ENCODE results near the gene TBR1.

Gene TBR1

DNA sequence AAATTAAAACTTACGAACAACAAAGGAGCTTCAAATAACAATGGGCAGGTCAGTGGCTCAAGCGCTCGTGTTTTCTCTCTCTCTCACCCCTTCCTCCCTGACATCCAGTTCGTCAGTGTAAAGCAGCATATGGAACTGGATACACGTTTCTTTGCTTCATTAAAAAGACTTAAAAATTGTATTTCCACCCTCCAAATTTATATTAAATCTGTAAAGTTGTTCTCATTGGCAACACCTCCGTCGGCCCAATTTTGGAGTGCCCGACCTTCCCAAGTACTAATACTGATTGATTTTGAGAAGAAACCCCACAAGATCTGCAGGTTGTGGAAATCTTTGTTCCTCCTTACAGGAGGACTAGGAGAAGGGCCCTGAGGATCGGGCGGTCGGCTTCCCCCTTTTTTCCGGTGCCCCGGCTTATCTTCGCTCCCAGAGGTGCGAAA is 2.2 kb downstream of the TBR1 start:
- H3K4me3 ChIP-seq (ENCODE audit: low read length), result no peak overlapping the region
- TF ChIP-seq, protein P1, sequence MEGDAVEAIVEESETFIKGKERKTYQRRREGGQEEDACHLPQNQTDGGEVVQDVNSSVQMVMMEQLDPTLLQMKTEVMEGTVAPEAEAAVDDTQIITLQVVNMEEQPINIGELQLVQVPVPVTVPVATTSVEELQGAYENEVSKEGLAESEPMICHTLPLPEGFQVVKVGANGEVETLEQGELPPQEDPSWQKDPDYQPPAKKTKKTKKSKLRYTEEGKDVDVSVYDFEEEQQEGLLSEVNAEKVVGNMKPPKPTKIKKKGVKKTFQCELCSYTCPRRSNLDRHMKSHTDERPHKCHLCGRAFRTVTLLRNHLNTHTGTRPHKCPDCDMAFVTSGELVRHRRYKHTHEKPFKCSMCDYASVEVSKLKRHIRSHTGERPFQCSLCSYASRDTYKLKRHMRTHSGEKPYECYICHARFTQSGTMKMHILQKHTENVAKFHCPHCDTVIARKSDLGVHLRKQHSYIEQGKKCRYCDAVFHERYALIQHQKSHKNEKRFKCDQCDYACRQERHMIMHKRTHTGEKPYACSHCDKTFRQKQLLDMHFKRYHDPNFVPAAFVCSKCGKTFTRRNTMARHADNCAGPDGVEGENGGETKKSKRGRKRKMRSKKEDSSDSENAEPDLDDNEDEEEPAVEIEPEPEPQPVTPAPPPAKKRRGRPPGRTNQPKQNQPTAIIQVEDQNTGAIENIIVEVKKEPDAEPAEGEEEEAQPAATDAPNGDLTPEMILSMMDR (IDR thresholded peaks at IDR 0.05; ENCODE audit: insufficient read depth, low read depth, low read length, missing control alignments), result no peak
- DNase-seq (ENCODE audit: low read depth), result no peak

DNA sequence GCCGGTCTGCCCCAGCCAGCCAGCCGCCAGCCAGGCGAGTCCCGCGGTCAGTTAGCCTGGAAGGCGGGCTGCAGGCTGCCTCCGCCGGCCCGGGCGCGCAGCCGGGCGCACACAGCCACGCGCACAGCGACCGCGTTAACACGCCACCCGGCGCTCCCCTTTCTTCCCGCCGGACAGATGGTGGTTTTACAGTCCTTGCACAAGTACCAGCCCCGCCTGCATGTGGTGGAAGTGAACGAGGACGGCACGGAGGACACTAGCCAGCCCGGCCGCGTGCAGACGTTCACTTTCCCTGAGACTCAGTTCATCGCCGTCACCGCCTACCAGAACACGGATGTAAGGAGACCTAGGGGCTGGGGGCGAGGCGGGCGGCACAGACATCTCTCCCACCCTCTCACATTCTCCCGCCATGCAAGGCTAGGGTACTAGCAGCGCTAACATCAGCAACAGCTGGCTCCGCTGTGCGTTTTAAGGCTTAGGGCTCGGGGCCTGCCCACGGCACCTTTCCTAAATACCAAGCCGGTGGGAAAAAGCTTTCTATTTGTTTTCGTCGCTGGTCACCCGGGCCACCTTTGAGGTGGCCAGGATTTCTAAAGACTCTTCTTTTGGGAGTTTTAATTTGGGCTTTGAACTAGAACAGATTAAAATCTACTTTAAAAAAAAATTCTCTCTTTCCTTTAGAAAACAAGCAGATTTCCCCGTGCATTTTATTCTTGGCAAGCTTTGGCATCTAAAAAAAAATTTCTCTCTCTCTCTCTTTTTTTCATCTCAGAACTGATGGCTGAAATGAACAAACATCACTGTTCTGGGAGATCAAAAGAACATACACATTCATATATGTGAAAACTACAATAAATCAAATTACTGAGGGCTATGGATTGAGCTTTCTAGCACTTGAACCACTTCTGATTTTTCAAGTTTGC is 2.9 kb downstream of the TBR1 start:
- DNase-seq (ENCODE audit: low read depth), result no peak
- TF ChIP-seq, protein P1 (IDR thresholded peaks at IDR 0.05; ENCODE audit: insufficient read depth, low read depth, low read length, missing control alignments), result no peak
- H3K4me3 ChIP-seq (ENCODE audit: low read length), result no peak overlapping the region

DNA sequence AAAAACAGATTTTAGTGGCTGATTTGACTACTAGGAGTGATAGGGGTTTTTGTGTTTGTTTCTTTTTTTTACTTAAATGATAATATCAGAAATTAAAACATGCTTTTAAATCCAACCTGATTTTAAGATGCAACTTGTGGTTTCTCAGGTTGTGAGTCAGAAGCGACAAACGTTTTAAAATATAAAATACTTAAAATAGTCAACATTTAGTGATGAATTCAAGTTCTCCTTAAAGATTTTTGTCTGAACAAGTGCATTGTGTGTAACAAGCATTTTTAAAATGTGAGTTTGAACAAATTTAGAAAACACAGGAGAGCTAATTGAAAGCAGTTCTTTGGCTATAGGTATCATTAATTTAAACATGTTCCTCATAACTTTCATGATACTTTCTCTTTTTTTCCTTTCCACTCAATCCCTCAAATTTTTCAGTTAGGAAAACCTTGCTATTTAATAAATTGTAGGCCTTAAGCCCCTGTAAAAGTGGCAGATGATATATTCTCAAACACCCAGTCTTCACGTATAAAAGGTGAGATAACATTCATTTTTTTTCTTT is 3.6 kb downstream of the TBR1 start:
- TF ChIP-seq, protein P1 (IDR thresholded peaks at IDR 0.05; ENCODE audit: insufficient read depth, low read depth, low read length, missing control alignments), result no peak
- no peak for DNase-seq (ENCODE audit: low read depth)
- no peak overlapping the region for H3K4me3 ChIP-seq (ENCODE audit: low read length)

DNA sequence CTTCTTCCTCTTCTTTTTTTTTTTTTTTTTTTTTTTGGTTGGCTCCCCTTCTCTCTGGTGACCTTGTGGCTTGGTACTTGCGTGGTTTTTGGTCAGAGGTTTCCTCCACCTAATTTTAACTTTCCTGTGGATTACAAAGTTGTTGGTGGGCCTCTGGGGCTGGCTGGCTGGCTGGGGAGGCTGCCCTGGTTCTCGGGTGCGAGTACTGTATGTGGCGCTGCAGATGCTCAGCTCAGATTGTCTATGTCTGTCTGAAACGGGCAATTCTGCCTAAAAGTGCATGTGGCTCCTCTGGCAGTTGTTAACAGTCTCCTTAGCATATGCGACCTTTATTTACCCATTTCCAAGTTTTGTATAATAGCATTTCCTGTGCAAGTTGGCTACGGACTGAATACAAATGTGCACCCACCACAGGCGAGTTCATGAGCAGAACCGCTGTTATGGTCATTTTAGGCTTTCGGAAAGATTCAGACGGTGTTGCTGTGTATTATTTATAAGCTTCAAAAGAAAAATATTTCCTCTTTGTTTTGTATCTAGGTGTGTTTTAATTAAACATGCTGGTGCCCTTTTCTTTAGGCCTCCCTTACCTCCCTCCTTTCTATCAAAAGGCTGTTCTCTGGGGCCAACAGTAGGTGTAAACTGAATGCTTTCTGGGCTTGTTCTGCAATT is 4.4 kb downstream of the TBR1 start:
- H3K4me3 ChIP-seq (ENCODE audit: low read length), result no peak overlapping the region
- TF ChIP-seq, protein P1 (IDR thresholded peaks at IDR 0.05; ENCODE audit: insufficient read depth, low read depth, low read length, missing control alignments), result no peak
- no peak for DNase-seq (ENCODE audit: low read depth)

DNA sequence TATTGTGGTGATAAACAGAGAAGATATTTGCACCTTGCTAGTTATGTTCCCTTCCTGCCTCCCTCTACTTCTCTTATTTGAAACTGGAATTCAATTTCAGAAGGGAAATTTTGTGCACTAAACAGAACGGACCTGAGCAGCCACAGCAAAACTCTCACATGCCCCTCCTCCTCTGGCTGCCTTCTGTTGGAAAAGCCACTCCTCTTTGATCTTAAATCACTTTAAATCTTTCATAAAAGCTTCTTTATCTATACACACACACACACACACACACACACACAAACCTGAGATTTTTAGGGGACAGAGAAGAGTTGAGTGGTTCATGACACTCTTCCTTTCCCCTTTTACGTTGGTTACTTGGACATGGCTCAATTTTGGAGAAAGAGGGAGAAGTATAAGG is 5.6 kb downstream of the TBR1 start:
- TF ChIP-seq, protein P1 (IDR thresholded peaks at IDR 0.05; ENCODE audit: insufficient read depth, low read depth, low read length, missing control alignments), result no peak
- no peak for DNase-seq (ENCODE audit: low read depth)
- H3K4me3 ChIP-seq (ENCODE audit: low read length), result no peak overlapping the region

DNA sequence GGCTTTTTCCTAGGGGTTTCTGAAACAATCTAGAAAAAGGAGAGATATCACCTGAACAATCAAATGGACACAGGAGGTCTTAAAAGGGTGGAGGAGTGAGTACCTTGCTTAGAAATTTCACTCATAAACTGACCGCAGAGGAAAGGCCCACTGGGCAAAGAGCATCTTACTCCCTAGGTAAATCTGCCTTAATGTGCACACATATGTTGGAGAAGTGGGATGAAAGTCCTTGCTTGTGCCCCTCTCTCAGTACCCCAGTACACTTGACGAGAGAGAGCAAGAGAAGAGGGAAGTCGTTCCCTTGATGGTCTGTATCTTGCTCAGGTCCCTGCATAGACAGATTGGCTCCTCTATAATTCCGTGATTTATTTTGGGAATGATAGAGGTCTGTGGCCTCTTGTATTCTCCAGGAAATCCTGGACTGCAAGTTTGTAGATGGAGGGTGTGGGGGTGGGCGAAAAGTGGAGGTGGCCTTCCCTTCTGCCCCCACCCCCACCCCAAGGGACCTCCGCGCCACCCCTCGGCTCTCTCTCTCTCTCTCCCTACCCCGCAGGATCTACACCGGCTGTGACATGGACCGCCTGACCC is 6.8 kb downstream of the TBR1 start:
- TF ChIP-seq, protein P1 (IDR thresholded peaks at IDR 0.05; ENCODE audit: insufficient read depth, low read depth, low read length, missing control alignments), result no peak
- DNase-seq (ENCODE audit: low read depth), result no peak
- H3K4me3 ChIP-seq (ENCODE audit: low read length), result no peak overlapping the region

Data from epithelial cell of esophagus (primary cell).